Activated T-helper 17 cell treated with anti-CD3 and anti-CD28 coated beads, Interleukin-2, amount 50 U/mL, for 72 hours (primary cell): Measurements from ENCODE around the gene RPS6KA2. TPM values are rescaled to one million over a fixed set of nuclear protein-coding genes. Genes with fewer than 3 reads are reported as not detected.

ENCODE experiments used
- ATAC-seq: fragments of 150-1000 bp; cut with Tn5 transposase; replicated peaks from 2 replicates; pipeline ENCODE4 v1.10.0; 2021; ENCODE audit warnings: mild to moderate bottlenecking, moderate library complexity
- H3K27ac Mint-ChIP-seq: one replicate; pipeline ENCODE4 v1.8.0; 2022; ENCODE audit warnings: mixed read lengths
- H3K27me3 Mint-ChIP-seq: one replicate; pipeline ENCODE4 v1.8.0; 2022; ENCODE audit warnings: mixed read lengths
- H3K36me3 Mint-ChIP-seq: one replicate; pipeline ENCODE4 v1.8.0; 2022; ENCODE audit warnings: low read depth, mild to moderate bottlenecking, mixed read lengths
- H3K4me1 Mint-ChIP-seq: one replicate; pipeline ENCODE4 v1.8.0; 2022; ENCODE audit warnings: mixed read lengths
- H3K4me3 Mint-ChIP-seq: one replicate; pipeline ENCODE4 v1.8.0; 2022; ENCODE audit warnings: mild to moderate bottlenecking, mixed read lengths
- H3K9me3 Mint-ChIP-seq: one replicate; pipeline ENCODE4 v1.8.0; 2022; ENCODE audit warnings: mixed read lengths
- total RNA-seq, 2 donors: library from RNA; stranded (reverse); gene quantifications; one replicate each; pipeline ENCODE4 v1.2.3, GENCODE V29; 2022

The RPS6KA2 gene
- total RNA-seq, 2 donors from 2014 or later, result 1.3 to 1.5 TPM

GRCh38 chr6:166497087-166497899 lies 129.8 kb downstream of the RPS6KA2 start:
- peaks cover 11% of the 10 kb centered on the region for H3K4me1 Mint-ChIP-seq
- no peaks in the 10 kb centered on the region for H3K9me3 Mint-ChIP-seq
- ATAC-seq, result no peak
- no peaks in the 10 kb centered on the region for H3K27me3 Mint-ChIP-seq
- no peaks in the 10 kb centered on the region for H3K36me3 Mint-ChIP-seq
- no peak overlapping the region for H3K4me3 Mint-ChIP-seq
- no peak overlapping the region for H3K27ac Mint-ChIP-seq

- no peaks in the 10 kb centered on the region for H3K27me3 Mint-ChIP-seq
- H3K36me3 Mint-ChIP-seq, result no peaks in the 10 kb centered on the region
- H3K27ac Mint-ChIP-seq, result no peak overlapping the region
- no peak overlapping the region for H3K4me3 Mint-ChIP-seq
- no peak for ATAC-seq
- peaks cover 11% of the 10 kb centered on the region for H3K4me1 Mint-ChIP-seq
- H3K9me3 Mint-ChIP-seq, result no peaks in the 10 kb centered on the region
Measured at GRCh38 chr6:166496460-166496859, 130.6 kb downstream of the RPS6KA2 start.

GRCh38 chr6:166495487-166496314 lies 131.3 kb downstream of the RPS6KA2 start:
- Mint-ChIP-seq H3K4me1 (peaks cover 11% of the 10 kb centered on the region), H3K4me3 (peak overlapping the region; percentile 71), H3K27me3 (no peaks in the 10 kb centered on the region), H3K9me3 (no peaks in the 10 kb centered on the region), H3K27ac (peak overlapping the region; percentile 82), H3K36me3 (no peaks in the 10 kb centered on the region)
- no peak for ATAC-seq

GRCh38 chr6:166494757-166495486 lies 132.1 kb downstream of the RPS6KA2 start:
- Mint-ChIP-seq H3K36me3 (no peaks in the 10 kb centered on the region), H3K9me3 (no peaks in the 10 kb centered on the region), H3K27ac (peak overlapping the region; percentile 82), H3K4me1 (peaks cover 11% of the 10 kb centered on the region), H3K4me3 (peak overlapping the region; percentile 71), H3K27me3 (no peaks in the 10 kb centered on the region)
- peak; percentile 36 for ATAC-seq

GRCh38 chr6:166494101-166494441 lies 133.0 kb downstream of the RPS6KA2 start:
- H3K36me3 Mint-ChIP-seq, result no peaks in the 10 kb centered on the region
- H3K9me3 Mint-ChIP-seq, result no peaks in the 10 kb centered on the region
- H3K4me3 Mint-ChIP-seq, result no peak overlapping the region
- no peaks in the 10 kb centered on the region for H3K27me3 Mint-ChIP-seq
- H3K4me1 Mint-ChIP-seq, result peaks cover 6% of the 10 kb centered on the region
- H3K27ac Mint-ChIP-seq, result no peak overlapping the region
- ATAC-seq, result no peak

GRCh38 chr6:166493427-166494100 lies 133.5 kb downstream of the RPS6KA2 start:
- no peak for ATAC-seq
- H3K27me3 Mint-ChIP-seq, result no peaks in the 10 kb centered on the region

GRCh38 chr6:166492092-166492741 lies 134.8 kb downstream of the RPS6KA2 start:
- Mint-ChIP-seq H3K9me3 (no peaks in the 10 kb centered on the region), H3K36me3 (no peaks in the 10 kb centered on the region), H3K4me3 (no peak overlapping the region), H3K27me3 (no peaks in the 10 kb centered on the region), H3K4me1 (peaks cover 17% of the 10 kb centered on the region), H3K27ac (no peak overlapping the region)
- no peak for ATAC-seq

More at GRCh38 chr6:166493427-166494100, 133.5 kb downstream of the RPS6KA2 start:
- no peak overlapping the region for H3K27ac Mint-ChIP-seq
- no peaks in the 10 kb centered on the region for H3K36me3 Mint-ChIP-seq
- H3K4me3 Mint-ChIP-seq, result no peak overlapping the region
- no peaks in the 10 kb centered on the region for H3K9me3 Mint-ChIP-seq
- H3K4me1 Mint-ChIP-seq, result peaks cover 6% of the 10 kb centered on the region

- Mint-ChIP-seq H3K36me3 (no peaks in the 10 kb centered on the region), H3K9me3 (no peaks in the 10 kb centered on the region), H3K4me3 (no peak overlapping the region), H3K27ac (no peak overlapping the region), H3K27me3 (no peaks in the 10 kb centered on the region), H3K4me1 (peaks cover 19% of the 10 kb centered on the region)
- ATAC-seq, result no peak
Measured at GRCh38 chr6:166490671-166491500, 136.2 kb downstream of the RPS6KA2 start.

- H3K27ac Mint-ChIP-seq, result peak overlapping the region; percentile 48
- peaks cover 13% of the 10 kb centered on the region for H3K4me1 Mint-ChIP-seq
Measured at GRCh38 chr6:166489301-166490155, 137.5 kb downstream of the RPS6KA2 start.

GRCh38 chr6:166488701-166489100 lies 138.3 kb downstream of the RPS6KA2 start:
- Mint-ChIP-seq H3K36me3 (no peaks in the 10 kb centered on the region), H3K4me3 (peak overlapping the region; percentile 81), H3K4me1 (peaks cover 13% of the 10 kb centered on the region), H3K27ac (peak overlapping the region; percentile 93), H3K9me3 (no peaks in the 10 kb centered on the region), H3K27me3 (no peaks in the 10 kb centered on the region)
- ATAC-seq, result no peak

More at GRCh38 chr6:166489301-166490155, 137.5 kb downstream of the RPS6KA2 start:
- Mint-ChIP-seq H3K4me3 (peak overlapping the region; percentile 8), H3K27me3 (no peaks in the 10 kb centered on the region), H3K9me3 (no peaks in the 10 kb centered on the region), H3K36me3 (no peaks in the 10 kb centered on the region)
- ATAC-seq, result no peak

- H3K9me3 Mint-ChIP-seq, result no peaks in the 10 kb centered on the region
- no peaks in the 10 kb centered on the region for H3K36me3 Mint-ChIP-seq
- peaks cover 13% of the 10 kb centered on the region for H3K4me1 Mint-ChIP-seq
- no peaks in the 10 kb centered on the region for H3K27me3 Mint-ChIP-seq
- ATAC-seq, result peak; percentile 98
- H3K4me3 Mint-ChIP-seq, result peak overlapping the region; percentile 81
- peak overlapping the region; percentile 93 for H3K27ac Mint-ChIP-seq
Measured at GRCh38 chr6:166488076-166488685, 138.9 kb downstream of the RPS6KA2 start.

- Mint-ChIP-seq H3K4me1 (peaks cover 13% of the 10 kb centered on the region), H3K27ac (peak overlapping the region; percentile 93), H3K27me3 (no peaks in the 10 kb centered on the region), H3K36me3 (no peaks in the 10 kb centered on the region), H3K4me3 (peak overlapping the region; percentile 81), H3K9me3 (no peaks in the 10 kb centered on the region)
- no peak for ATAC-seq
Measured at GRCh38 chr6:166487148-166487547, 139.9 kb downstream of the RPS6KA2 start.
